Measurements from ENCODE around the gene APOA1. TPM values are rescaled to one million over a fixed set of nuclear protein-coding genes. Genes with fewer than 3 reads are reported as not detected.

Gene APOA1
- total RNA-seq, 1 donor from 2014 or later, result 2.7 TPM

- H3K4me3 Mint-ChIP-seq, result no peak overlapping the region
- Histone ChIP-seq H3K4me1 (no peaks in the 10 kb centered on the region), H3K4me2 (no peak overlapping the region), H3F3A (ENCODE audit: low read depth) (peaks cover 2% of the 10 kb centered on the region), H3K4me3 (no peak overlapping the region), H2AFZ (replicated peaks) (no peak overlapping the region), H3K36me3 (no peaks in the 10 kb centered on the region), H3K27me3 (no peaks in the 10 kb centered on the region), H3K79me2 (ENCODE audit: low read depth) (no peaks in the 10 kb centered on the region), H4K20me1 (ENCODE audit: low read depth) (peaks cover 2% of the 10 kb centered on the region), H3K9ac (no peak overlapping the region), H3K27ac (no peak overlapping the region), H3K9me3 (ENCODE audit: low read depth) (no peaks in the 10 kb centered on the region)
- H3K36me3 Mint-ChIP-seq, result peaks cover 16% of the 10 kb centered on the region
- H3K4me1 Mint-ChIP-seq, result peaks cover 5% of the 10 kb centered on the region
- H3K27ac Mint-ChIP-seq, result no peak overlapping the region
- H3K9me3 Mint-ChIP-seq, result no peaks in the 10 kb centered on the region
- TF ChIP-seq EZH2phosphoT487 (IDR thresholded peaks at IDR 0.05) (no peak), EZH2 (IDR thresholded peaks at IDR 0.05) (no peak), CTCF (IDR thresholded peaks at IDR 0.05) (no peak)
- H3K27me3 Mint-ChIP-seq (ENCODE audit: insufficient read depth, low read depth), result peaks cover 2% of the 10 kb centered on the region
- no peak for DNase-seq (ENCODE audit: low spot score)
Observed at GRCh38 chr11:116875194-116875593, 37.8 kb upstream of the APOA1 start.

- Histone ChIP-seq H3K9ac (no peak overlapping the region), H3K27me3 (no peaks in the 10 kb centered on the region), H2AFZ (replicated peaks) (no peak overlapping the region), H3K4me3 (no peak overlapping the region), H3K79me2 (ENCODE audit: low read depth) (no peaks in the 10 kb centered on the region), H3K27ac (no peak overlapping the region), H3F3A (ENCODE audit: low read depth) (no peaks in the 10 kb centered on the region), H3K4me1 (no peaks in the 10 kb centered on the region), H4K20me1 (ENCODE audit: low read depth) (no peaks in the 10 kb centered on the region), H3K36me3 (no peaks in the 10 kb centered on the region), H3K4me2 (no peak overlapping the region), H3K9me3 (ENCODE audit: low read depth) (no peaks in the 10 kb centered on the region)
- H3K9me3 Mint-ChIP-seq, result no peaks in the 10 kb centered on the region
- no peak for DNase-seq (ENCODE audit: low spot score)
- peaks cover 22% of the 10 kb centered on the region for H3K36me3 Mint-ChIP-seq
- no peaks in the 10 kb centered on the region for H3K4me1 Mint-ChIP-seq
- no peak overlapping the region for H3K27ac Mint-ChIP-seq
- TF ChIP-seq EZH2 (IDR thresholded peaks at IDR 0.05) (no peak), EZH2phosphoT487 (IDR thresholded peaks at IDR 0.05) (no peak), CTCF (IDR thresholded peaks at IDR 0.05) (no peak)
- peaks cover 2% of the 10 kb centered on the region for H3K27me3 Mint-ChIP-seq (ENCODE audit: insufficient read depth, low read depth)
- H3K4me3 Mint-ChIP-seq, result no peak overlapping the region
Observed at GRCh38 chr11:116874251-116874650, 36.8 kb upstream of the APOA1 start.

GRCh38 chr11:116873381-116873780, 36.0 kb upstream of the APOA1 start:
- Mint-ChIP-seq H3K9me3 (no peaks in the 10 kb centered on the region), H3K4me3 (no peak overlapping the region), H3K27ac (no peak overlapping the region), H3K4me1 (no peaks in the 10 kb centered on the region), H3K27me3 (ENCODE audit: insufficient read depth, low read depth) (peaks cover 2% of the 10 kb centered on the region), H3K36me3 (peaks cover 24% of the 10 kb centered on the region)
- Histone ChIP-seq H3K4me1 (no peaks in the 10 kb centered on the region), H3K9me3 (ENCODE audit: low read depth) (no peaks in the 10 kb centered on the region), H3K79me2 (ENCODE audit: low read depth) (no peaks in the 10 kb centered on the region), H3K27me3 (no peaks in the 10 kb centered on the region), H3K4me2 (no peak overlapping the region), H3K27ac (no peak overlapping the region), H3K4me3 (no peak overlapping the region), H3F3A (ENCODE audit: low read depth) (no peaks in the 10 kb centered on the region), H3K9ac (no peak overlapping the region), H3K36me3 (no peaks in the 10 kb centered on the region), H4K20me1 (ENCODE audit: low read depth) (no peaks in the 10 kb centered on the region), H2AFZ (replicated peaks) (no peak overlapping the region)
- no peak for DNase-seq (ENCODE audit: low spot score)
- TF ChIP-seq CTCF (IDR thresholded peaks at IDR 0.05), result no peak
- no peak for TF ChIP-seq EZH2 (IDR thresholded peaks at IDR 0.05)
- no peak for TF ChIP-seq EZH2phosphoT487 (IDR thresholded peaks at IDR 0.05)
